SK-N-SH treated with all-trans-retinoic acid at 6 μM for 48 hours (cell line): Measurements from ENCODE around the gene MTMR3.

ENCODE experiments used
- ATAC-seq: fragments of 200-7000 bp; cut with Tn5 transposase; 3 replicates; pipeline ENCODE4 v1.9.1; 2020; ENCODE audit warnings: mild to moderate bottlenecking, moderate library complexity
- ARNTL ChIP-seq: fragments of 450-650 bp; formaldehyde crosslinking; IDR thresholded peaks from 2 replicates; pipeline ENCODE4 v1.5.0; 2020; ENCODE audit warnings: low read depth, mild to moderate bottlenecking, moderate library complexity, borderline replicate concordance
- BACH2 ChIP-seq: fragments of 250-450 bp; sonication (Bioruptor Pico); IDR thresholded peaks from 2 replicates; pipeline ENCODE4 v1.9.0; 2021; ENCODE audit warnings: mild to moderate bottlenecking, borderline replicate concordance
- CREB5 ChIP-seq: fragments of 250-450 bp; sonication (Bioruptor Pico); IDR thresholded peaks from 2 replicates; pipeline ENCODE4 v1.5.1; 2020; ENCODE audit warnings: low read depth, mild to moderate bottlenecking, moderate library complexity
- CSDC2 ChIP-seq: fragments of 250-450 bp; sonication (Bioruptor Pico); IDR thresholded peaks from 2 replicates; pipeline ENCODE4 v1.5.0; 2020; ENCODE audit warnings: mild to moderate bottlenecking, moderate library complexity
- CSRNP3 ChIP-seq: fragments of 250-450 bp; sonication (Bioruptor Pico); IDR thresholded peaks from 2 replicates; pipeline ENCODE4 v1.5.1; 2021; ENCODE audit warnings: mild to moderate bottlenecking, moderate library complexity
- ESRRG ChIP-seq: fragments of 250-450 bp; sonication (Bioruptor Pico); IDR thresholded peaks from 2 replicates; pipeline ENCODE4 v1.6.1; 2021; ENCODE audit warnings: mild to moderate bottlenecking
- GLIS3 ChIP-seq: fragments of 250-450 bp; sonication (Bioruptor Pico); IDR thresholded peaks from 2 replicates; pipeline ENCODE4 v1.5.0; 2020; ENCODE audit warnings: mild to moderate bottlenecking, moderate library complexity
- OSR1 ChIP-seq: fragments of 250-450 bp; sonication (Bioruptor Pico); IDR thresholded peaks from 2 replicates; pipeline ENCODE4 v1.8.0; 2022; ENCODE audit warnings: moderate library complexity, mild to moderate bottlenecking, inconsistent platforms
- PATZ1 ChIP-seq: fragments of 250-450 bp; sonication (Bioruptor Pico); IDR thresholded peaks from 2 replicates; pipeline ENCODE4 v1.8.0; 2020; ENCODE audit warnings: mild to moderate bottlenecking, moderate library complexity, borderline replicate concordance
- POU6F1 ChIP-seq: fragments of 250-450 bp; sonication (Bioruptor Pico); IDR thresholded peaks from 2 replicates; pipeline ENCODE4 v1.8.0; 2021; ENCODE audit warnings: low read depth, mild to moderate bottlenecking, moderate library complexity, borderline replicate concordance
- PPARA ChIP-seq: fragments of 250-450 bp; sonication (Bioruptor Pico); IDR thresholded peaks from 2 replicates; pipeline ENCODE4 v1.5.0; 2020; ENCODE audit warnings: mild to moderate bottlenecking, borderline replicate concordance
- RARB ChIP-seq: fragments of 250-450 bp; sonication (Bioruptor Pico); IDR thresholded peaks from 2 replicates; pipeline ENCODE4 v1.8.0; 2021; ENCODE audit warnings: mild to moderate bottlenecking, moderate library complexity
- SNAI2 ChIP-seq: fragments of 250-450 bp; sonication (Bioruptor Pico); IDR thresholded peaks from 2 replicates; pipeline ENCODE4 v1.5.0; 2020; ENCODE audit warnings: mild to moderate bottlenecking, moderate library complexity
- TCF4 ChIP-seq: fragments of 250-450 bp; sonication (Bioruptor Pico); IDR thresholded peaks from 2 replicates; pipeline ENCODE4 v1.8.0; 2021; ENCODE audit warnings: mild to moderate bottlenecking, moderate library complexity, borderline replicate concordance
- TOX ChIP-seq: fragments of 250-450 bp; sonication (Bioruptor Pico); IDR thresholded peaks from 2 replicates; pipeline ENCODE4 v1.8.0; 2021; ENCODE audit warnings: mild to moderate bottlenecking, moderate library complexity, borderline replicate concordance
- TSHZ2 ChIP-seq: fragments of 250-450 bp; sonication (Bioruptor Pico); IDR thresholded peaks from 2 replicates; pipeline ENCODE4 v1.5.0; 2020; ENCODE audit warnings: mild to moderate bottlenecking, moderate library complexity
- ZFP3 ChIP-seq: fragments of 250-450 bp; sonication (Bioruptor Pico); IDR thresholded peaks from 2 replicates; pipeline ENCODE4 v1.5.0; 2020; ENCODE audit warnings: mild to moderate bottlenecking, moderate library complexity
- ZFP30 ChIP-seq: fragments of 450-650 bp; formaldehyde crosslinking; IDR thresholded peaks from 2 replicates; pipeline ENCODE4 v1.5.0; 2022; ENCODE audit warnings: mild to moderate bottlenecking, moderate library complexity
- ZNF565 ChIP-seq: fragments of 450-650 bp; formaldehyde crosslinking; conservative IDR thresholded peaks from 2 replicates; pipeline ENCODE4 v1.5.0; 2020; ENCODE audit warnings: low read depth, mild to moderate bottlenecking, moderate library complexity
- ZNF70 ChIP-seq: fragments of 450-650 bp; formaldehyde crosslinking; IDR thresholded peaks from 2 replicates; pipeline ENCODE4 v1.5.0; 2020; ENCODE audit warnings: mild to moderate bottlenecking, moderate library complexity
- ZNF8 ChIP-seq: fragments of 450-650 bp; formaldehyde crosslinking; IDR thresholded peaks from 2 replicates; pipeline ENCODE4 v1.5.0; 2020; ENCODE audit warnings: mild to moderate bottlenecking, moderate library complexity

The MTMR3 gene

GRCh38 chr22:29873943-29874342 lies 9.0 kb upstream of the MTMR3 start:
- TF ChIP-seq ESRRG (CRISPR knock-in tag), result no peak
- TF ChIP-seq ZFP3, result no peak
- no peak for TF ChIP-seq ZNF70
- TF ChIP-seq CSDC2 (CRISPR knock-in tag), result no peak
- no peak for TF ChIP-seq PPARA
- TF ChIP-seq BACH2 (CRISPR knock-in tag), result no peak
- TF ChIP-seq TOX (CRISPR knock-in tag), result no peak
- no peak for TF ChIP-seq RARB (CRISPR knock-in tag)
- no peak for TF ChIP-seq ZNF8 (CRISPR knock-in tag)
- no peak for TF ChIP-seq OSR1 (CRISPR knock-in tag)
- TF ChIP-seq PATZ1 (CRISPR knock-in tag), result no peak
- TF ChIP-seq ARNTL (CRISPR knock-in tag), result no peak
- no peak for TF ChIP-seq ZNF565 (CRISPR knock-in tag)
- TF ChIP-seq SNAI2 (CRISPR knock-in tag), result no peak
- TF ChIP-seq POU6F1, result no peak
- TF ChIP-seq TCF4 (CRISPR knock-in tag), result no peak

GRCh38 chr22:29877620-29878019 lies 5.4 kb upstream of the MTMR3 start:
- ATAC-seq, result no peak
- TF ChIP-seq ARNTL (CRISPR knock-in tag), result no peak
- no peak for TF ChIP-seq PATZ1 (CRISPR knock-in tag)
- no peak for TF ChIP-seq ZFP30
- TF ChIP-seq TCF4 (CRISPR knock-in tag), result no peak
- no peak for TF ChIP-seq CSDC2 (CRISPR knock-in tag)
- TF ChIP-seq POU6F1, result no peak
- no peak for TF ChIP-seq CREB5
- no peak for TF ChIP-seq GLIS3 (CRISPR knock-in tag)
- TF ChIP-seq PPARA, result no peak
- TF ChIP-seq TSHZ2 (CRISPR knock-in tag), result no peak
- no peak for TF ChIP-seq ESRRG (CRISPR knock-in tag)
- TF ChIP-seq CSRNP3, result no peak
- TF ChIP-seq SNAI2 (CRISPR knock-in tag), result no peak
- TF ChIP-seq OSR1 (CRISPR knock-in tag), result no peak
- no peak for TF ChIP-seq ZFP3
- no peak for TF ChIP-seq ZNF8 (CRISPR knock-in tag)
- TF ChIP-seq BACH2 (CRISPR knock-in tag), result no peak
- no peak for TF ChIP-seq RARB (CRISPR knock-in tag)
- no peak for TF ChIP-seq ZNF70

More at GRCh38 chr22:29873943-29874342, 9.0 kb upstream of the MTMR3 start:
- ATAC-seq, result no peak
